Cerebellar nuclear complex (tissue), 1 donor: ENCODE data around the gene GPLD1.
"Not testable (repeated sequence)": the region's sequence is repeated elsewhere in the genome, so short reads cannot be mapped to it uniquely, and the experiment has no call there.

ENCODE experiments used
- DNase-seq, 2 experiments: peaks; one replicate each; lab custom pipeline; 2025; lab: John Stamatoyannopoulos, UW

The GPLD1 gene

DNA sequence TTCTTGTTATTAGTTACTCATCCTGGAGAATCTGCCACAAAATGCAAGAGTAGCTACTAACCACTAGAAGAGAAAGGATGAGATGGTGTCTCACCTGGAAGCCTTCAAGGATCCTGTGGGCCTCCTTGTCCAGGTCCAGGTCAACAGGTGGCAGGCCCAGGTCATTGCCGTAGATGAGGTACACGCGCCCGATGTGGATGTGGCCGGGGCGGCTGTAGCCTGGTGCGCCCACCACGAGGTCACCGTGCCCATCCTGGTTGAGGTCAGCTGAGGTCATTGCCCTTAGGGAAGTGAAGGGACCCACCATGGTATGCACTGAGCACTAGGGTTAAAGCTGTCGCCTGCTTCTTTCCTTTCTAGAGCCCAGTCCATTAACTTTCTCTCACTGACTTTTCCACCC lies 35.5 kb downstream of the GPLD1 start:
- DNase-seq, result no peak

DNA sequence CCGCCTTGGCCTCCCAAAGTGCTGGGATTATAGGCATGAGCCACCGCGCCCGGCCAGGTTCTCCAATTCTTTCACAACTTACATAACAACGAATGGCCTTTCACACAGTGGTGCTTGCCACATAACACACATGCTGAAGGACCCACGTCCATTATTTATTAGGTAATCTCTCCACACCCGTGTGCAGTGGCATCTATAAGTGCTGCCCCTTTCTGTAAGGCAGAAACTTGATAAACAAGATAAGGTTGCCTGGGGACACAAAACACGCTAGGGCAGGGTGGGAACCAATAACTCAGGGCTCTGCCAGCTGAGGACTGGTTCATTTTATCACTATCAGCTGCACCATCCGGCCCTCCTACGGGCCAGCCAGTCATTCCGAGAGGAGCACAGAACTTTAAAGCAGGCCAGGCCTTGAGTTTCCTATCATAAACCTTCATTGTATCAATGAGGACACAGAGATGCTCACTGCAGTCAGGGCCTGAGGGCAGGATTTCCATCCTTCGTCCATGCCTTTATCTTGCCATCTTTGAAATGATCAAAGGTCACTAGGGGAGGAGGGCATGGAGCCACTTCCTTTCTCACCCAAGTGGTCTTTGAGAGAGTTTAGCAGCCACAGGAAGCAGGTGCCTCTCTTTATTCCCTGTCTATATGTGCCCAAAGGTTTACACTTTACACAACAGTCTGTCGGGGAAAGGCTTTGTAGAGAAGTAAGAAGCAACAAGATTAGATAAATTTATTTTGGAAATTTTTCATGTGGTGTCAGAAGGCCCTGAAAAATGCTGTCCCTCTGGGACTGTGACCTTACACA lies 37.6 kb downstream of the GPLD1 start:
- no peak for DNase-seq

DNA sequence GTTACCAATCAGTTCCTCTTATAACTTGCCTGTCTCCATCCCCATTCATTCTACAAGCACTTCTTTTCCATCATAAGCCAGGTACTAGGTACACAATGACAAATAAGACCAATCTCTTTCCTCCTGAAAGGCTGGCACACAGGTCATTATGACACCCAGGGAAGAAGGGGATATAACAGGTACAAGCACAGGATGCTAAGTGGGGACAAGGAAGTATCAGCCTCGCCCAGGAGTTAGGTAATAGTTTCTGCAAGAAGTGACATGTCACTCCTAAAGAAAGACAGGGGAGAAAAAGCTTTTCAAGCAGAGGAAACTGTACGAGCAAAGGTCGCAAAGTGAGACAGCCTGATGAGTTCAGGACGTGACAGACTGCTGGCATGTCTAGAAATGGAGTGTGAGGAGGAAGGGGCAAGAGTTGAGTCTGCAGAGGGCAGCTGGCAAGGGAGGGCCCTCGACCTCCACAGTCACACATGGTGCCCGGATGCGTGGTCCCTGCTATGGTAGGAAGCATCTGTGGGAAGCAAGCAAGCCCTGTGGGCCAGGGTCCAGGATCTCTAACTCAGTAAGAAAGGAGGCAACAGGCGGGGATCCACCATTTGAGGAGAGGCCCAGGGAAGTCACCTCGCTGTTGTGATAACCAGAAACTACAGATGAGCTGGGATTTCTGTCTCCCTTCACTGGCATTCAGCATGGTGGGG lies 40.4 kb downstream of the GPLD1 start:
- no peak for DNase-seq

DNA sequence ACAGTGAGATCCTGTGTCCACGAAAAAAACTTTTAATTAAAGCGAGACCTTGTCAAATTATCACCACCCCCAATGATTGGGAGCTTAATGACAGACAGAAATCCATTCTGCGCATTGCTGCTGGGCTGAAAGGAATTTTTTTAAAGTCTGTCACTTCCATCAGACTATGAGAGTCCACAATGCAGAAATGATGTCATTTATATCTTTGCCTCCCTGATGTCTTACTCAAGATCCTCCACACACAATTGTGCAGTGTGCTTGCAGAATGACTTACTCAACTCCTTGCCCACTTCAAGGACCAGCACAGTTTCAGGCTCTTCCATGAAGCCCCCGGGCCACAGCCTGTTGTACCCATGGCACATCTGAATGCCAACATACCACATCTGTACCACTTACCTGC lies 41.0 kb downstream of the GPLD1 start:
- DNase-seq, result no peak

DNA sequence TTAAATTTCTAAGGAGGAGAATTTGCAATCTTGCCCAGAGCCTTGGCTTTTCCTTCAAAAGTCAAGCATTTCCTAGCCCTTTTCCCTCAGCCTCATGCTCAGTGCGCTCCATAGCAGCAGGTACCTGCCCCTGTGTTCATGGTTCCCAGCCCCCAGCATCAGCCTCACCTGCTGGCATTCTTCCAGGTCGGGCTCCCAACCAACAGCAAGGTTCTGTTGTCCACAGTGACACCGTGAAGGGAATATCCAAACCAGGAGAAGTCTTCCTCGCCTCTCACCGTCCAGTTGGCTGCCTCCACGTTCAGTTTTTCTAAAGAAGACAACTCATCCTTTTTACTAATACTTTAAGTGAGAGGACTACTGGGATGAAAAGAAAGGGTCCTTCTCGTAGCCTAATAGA lies 42.7 kb downstream of the GPLD1 start:
- no peak for DNase-seq

DNA sequence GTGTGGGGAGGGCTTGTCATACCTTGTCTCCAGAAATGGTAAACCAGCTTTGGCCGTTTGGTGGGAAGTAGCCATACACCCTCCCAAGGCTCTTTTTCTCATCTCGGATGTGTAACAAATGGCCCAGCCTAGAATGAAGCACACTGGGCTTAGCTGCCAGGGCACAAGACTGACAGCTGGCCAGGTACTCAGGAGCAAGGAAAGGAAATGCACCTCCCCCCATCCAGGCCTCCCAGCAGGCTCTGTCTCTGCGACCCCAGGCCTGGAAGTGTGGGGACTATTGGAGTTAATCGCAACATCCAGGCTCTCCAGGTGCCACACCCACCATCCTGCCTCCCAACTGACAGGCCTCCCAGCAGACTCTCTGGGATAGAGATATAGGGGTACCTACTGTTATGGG lies 43.7 kb downstream of the GPLD1 start:
- DNase-seq, result no peak

DNA sequence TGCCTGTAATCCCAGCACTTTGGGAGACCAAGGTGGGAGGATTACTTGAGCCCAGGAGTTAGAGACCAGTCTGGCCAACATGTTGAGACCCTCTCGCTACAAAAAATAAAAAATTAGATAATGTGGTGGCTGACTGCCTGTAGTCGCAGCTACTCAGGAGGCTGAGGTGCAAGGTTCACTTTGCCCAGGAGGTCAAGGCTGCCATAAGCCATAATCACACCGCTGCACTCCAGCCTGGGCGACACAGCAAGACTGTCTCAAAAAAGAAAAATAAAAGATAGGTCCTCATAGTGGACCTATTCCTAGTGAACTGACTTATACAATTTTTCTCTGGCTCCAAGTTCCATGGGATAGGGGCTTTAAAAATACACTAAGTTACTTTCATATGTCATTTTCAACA lies 44.8 kb downstream of the GPLD1 start:
- no peak for DNase-seq

DNA sequence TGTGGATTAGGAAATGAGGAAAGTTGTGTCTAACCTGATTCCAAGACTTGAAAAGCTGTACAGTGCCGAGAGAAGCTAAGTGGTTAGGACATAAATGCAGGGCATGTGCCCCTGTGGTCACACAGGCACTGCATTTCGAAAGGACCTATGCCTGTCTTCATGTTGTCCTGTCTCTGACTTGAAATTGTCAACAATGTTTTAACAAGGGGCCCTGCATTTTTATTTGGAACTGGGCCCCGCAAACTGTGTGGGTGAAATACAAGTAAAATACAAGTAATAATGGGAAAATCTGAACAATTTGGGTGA lies 47.8 kb downstream of the GPLD1 start:
- DNase-seq, result no peak

DNA sequence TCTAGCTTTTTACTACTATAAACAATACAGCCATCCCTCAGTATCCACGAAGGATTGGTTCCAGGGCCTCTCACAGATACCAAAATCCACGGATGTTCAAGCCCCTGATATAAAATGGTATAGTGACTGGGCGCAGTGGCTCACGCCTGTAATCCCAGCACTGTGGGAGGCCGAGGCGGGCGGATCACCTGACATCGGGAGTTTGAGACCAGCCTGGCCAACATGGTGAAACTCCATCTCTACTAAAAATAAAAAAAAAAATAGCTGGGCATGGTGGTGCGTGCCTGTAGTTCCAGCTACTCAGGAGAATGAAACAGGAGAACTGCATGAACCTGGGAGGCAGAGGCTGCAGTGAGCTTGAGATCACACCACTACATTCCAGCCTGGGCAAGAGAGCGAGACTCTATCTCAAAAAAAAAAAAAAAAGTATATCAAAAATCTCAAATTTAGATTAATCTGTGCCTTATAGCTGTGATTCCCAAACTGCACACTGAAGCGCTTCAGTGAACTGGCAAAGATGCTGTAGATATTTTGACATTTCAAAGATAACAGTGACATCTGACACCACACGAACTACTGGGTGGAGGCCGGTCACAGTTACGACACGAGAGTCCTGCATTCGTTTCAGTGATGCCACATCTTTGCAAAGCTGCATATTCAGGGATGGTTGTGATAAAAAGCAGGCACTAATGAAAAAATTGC lies 48.3 kb downstream of the GPLD1 start:
- no peak for DNase-seq

DNA sequence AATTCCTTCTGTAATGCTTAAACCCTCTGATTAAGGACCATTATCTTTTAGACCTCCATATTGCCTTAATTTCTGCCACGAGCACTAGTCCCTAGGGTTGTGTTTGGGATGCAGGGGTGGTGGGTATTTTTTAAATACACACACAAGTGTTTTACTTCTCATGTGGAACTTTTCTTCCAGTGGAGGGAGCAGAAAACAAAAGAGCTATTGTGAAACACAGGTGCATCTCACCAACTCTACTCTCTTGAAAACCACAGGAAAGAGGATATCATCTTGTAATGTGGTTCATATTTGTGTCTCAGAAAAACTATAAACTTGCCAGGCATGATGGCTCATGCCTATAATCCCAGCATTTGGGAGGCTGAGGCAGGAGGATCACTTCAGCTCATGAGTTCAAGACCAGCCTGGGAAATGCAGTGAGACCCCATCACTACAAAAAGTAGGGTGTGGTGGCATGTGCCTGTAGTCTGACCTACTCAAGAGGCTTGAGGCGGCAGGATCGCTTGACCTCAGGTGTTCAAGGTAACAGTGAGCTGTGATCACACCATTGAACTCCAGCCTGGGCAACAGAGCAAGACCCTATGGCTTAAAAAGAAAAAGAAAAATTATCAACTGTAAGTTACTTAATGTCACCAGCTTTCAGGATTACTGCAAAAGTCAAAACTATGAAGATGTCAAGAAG lies 49.4 kb downstream of the GPLD1 start:
- DNase-seq, result no peak

DNA sequence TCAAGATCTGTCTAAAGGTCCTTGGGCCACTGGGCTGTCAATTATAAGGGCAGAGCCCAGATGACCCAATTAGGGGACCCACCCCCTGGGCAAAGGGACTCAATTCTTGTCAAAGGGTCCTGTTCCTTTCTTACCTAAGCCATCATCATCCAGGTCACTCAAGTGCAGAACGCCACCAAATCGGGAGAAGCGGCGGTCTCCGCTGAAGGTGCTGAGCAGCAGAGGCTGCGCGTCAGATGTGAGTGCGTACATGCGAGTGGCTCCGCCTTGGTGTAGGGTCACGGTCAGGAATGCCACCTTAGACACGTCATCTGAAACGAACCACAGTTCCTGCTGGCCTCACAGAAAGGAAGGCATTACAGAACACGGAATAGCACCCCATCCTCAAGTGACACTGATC lies 52.4 kb downstream of the GPLD1 start:
- DNase-seq, result no peak

DNA sequence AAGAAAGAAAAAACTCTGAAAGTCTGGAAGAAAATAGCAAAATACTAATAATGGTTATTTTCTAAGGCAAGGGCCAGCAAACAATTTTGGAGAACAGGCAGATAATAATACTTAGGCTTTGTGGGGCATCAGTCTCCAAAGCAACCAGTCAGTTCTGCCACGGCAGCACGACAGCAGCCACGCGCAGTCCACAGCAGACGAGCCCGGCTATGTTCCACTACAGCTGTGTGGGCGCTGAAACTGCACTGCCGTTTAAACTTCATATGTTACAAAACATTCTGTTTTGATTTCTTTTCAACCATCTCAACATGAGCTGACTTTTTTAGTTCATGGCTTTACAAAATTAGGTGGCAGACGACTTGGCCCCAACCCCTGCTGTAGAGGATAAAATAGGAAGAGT lies 56.8 kb downstream of the GPLD1 start:
- no peak for DNase-seq

DNA sequence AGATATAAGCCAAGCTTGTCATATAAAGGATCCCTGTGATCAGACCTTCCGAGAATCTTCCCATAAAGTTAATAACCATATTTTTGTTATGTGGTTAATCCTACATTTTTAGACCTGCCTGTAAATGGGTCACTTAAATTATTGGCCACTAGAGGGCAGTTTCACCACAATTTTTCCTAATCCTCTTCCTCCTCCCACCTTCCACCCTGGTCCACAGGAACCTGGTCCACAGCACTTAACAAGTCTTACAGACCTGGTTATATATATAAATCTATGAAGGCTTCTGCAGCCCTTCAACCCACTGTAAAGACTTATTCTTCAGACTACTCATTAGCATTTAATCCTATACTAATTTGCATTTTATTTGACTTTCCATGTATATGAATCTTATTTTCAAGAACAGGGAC lies 58.3 kb downstream of the GPLD1 start:
- no peak for DNase-seq

DNA sequence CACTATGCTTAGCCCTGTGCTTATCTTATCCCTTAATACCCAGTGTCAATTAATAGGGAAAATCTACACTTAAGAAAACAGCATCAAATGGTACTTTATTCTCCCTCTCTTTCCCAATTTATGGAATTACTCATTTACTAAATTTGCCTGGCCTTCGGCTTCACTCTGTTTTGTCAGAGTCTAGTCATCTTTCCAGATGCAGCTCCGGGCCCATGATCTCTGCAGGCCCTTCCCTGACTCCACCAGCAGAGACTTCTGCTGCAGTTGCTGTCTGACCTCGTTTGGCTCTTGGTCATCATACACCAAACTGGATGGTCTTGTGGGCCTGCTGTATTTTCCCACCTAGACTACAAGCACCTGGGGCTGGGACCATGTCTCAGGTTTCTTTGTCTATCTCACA lies 59.3 kb downstream of the GPLD1 start:
- no peak for DNase-seq

DNA sequence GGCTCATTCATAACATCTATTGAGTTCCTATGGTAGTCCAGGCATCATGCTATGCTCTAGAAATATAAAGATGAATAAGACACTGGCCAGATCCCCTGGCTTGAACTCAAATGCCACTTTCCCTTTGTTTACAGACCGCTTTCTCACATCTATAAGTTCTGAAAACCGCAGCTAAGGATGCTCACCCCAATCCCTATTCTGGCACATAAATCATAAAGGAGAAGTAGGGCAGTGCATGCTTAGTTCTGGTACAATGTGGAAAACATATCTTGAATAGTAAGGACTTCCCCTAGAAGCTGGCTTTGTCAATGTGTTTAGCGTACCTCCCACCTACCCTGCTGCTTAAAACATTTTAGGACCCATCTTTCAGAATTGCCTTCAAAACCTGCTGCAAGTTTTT lies 60.2 kb downstream of the GPLD1 start:
- DNase-seq, result no peak

DNA sequence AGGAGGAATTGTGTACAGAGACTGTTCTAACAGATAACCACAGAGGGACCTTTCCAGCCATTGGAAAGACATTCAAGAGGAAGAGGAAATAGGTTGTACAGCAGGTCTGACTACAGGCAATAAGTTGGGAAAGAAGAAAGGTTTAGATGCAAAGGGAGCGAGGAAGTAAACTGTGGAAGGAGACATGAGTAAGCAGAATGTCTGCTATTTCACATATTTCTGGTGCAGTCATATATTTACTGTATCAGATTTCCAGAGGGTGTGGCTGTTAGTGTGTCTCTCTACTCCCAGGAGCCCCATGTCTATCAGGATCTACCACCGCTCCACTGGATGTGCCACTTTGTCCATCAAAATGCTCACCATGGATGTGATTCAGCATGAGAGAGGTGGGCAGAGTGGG lies 60.8 kb downstream of the GPLD1 start:
- no peak for DNase-seq

DNA sequence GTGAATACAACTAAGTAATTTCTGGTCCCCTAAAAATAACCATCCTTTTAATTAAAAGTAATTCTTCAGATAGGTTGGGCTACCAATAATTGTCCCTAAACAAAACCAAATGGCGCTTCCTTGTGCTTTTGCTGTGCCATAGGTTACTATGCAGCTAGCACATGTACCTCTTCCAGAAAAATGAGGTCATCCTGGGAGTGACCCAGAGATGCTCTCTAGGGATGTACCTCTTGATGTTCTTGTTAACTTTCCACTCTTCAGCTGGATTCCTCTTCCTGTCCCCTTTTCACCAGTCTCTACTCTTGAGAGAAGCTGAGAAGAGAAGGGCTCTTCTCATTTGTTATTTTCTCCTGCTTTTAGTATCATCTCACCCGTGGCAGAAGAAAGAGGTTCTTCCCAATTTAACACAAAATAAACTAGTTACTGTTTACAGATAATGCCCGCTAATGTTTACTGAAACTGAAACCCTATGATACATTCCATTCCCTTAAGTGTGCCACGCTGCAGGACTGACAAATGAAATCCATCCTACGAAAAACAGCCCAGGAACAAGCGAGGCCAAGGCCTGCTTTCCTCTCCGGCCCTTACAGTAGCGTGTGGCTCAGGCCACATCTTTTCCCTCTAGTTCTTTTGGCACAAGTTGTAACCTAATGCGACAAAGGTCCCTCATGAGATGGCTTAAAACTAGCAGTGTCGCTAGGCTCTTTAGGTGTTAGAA lies 62.5 kb downstream of the GPLD1 start:
- no peak for DNase-seq

DNA sequence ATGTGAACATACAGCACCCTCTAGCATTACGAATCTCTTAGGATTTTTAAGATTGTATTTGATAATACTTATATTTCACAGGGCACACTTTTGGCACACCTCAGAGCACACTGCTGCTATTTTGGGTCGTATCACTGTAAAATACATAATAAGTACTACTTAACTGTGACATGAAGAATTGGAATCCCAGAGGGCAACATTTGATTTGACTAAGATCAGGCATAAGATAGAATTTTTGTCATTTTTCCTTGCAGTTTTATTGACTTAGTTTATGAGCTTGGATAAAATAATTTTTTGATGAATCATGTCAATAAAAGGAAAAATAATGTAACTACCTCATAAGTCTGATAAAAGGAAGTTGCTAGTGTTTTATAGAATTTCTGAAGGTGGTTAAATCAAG lies 64.3 kb downstream of the GPLD1 start:
- DNase-seq, result no peak

DNA sequence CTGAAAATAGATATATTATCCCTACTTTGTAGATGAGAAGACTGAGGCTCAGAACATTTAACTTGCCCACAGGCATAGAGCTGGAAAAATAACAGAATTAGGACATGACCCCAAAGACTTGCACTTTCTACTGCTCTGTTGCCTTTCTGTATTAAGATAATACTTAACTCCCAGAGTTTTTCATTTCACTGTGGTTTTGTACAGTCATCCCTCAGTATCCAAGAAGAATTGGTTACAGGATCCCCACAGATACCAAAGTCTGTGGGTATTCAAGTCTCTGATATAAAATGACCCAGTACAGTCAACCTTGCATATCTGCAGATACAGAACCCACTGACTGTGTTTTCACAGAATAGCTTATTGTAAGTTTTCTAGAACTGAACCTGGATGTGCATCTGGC lies 69.9 kb downstream of the GPLD1 start:
- no peak for DNase-seq

DNA sequence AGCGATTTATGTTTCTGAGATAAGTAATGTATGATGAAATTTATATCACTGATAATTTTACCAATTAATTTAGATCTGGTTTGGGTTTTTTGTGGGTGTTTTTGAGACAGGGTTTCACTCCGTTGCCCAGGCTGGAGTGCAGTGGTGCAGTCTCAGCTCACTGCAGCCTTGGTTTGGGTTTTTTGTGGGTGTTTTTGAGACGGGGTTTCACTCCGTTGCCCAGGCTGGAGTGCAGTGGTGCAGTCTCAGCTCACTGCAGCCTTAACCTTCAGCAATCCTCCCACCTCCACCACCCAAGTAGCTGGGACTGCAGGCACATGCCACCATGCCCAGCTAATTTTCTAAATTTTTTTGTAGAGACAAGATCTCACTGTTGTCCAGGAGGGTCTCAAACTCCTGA lies 73.6 kb downstream of the GPLD1 start:
- no peak for DNase-seq

DNA sequence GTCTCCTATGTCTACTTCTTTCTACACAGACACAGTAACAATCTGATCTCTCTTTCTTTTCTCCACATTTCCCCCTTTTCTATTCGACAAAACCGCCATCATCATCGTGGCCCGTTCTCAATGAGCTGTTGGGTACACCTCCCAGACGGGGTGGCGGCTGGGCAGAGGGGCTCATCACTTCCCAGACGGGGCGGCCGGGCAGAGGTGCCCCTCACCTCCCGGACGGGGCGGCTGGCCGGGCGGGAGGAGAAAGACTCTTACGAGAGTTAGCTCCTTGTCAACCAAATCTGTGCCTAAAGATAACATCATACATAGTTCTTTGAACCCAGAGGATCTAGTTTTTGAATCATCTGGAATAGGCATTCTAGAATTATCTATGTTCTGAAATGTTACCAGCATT lies 74.8 kb downstream of the GPLD1 start:
- not testable (repeated sequence) for DNase-seq

DNA sequence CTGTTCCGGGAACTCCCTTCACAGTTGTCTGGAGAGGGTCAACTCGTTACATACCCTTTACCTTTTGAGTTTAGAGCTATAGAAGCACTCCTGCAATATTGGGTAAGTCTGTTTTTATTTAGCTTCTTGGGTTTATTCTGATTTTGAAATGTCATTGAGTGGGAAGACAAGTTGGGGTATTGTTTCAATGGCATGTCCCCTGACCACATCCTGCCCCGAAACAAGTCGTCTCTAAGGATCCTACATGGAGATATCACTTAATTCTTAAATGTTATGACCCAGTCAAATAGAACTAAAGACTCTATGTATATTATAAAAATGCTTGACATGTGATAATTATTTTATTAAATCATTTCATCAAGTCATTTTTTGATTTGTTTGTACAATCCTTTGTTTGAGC lies 77.1 kb downstream of the GPLD1 start:
- DNase-seq, result no peak
